Measurements from ENCODE around the gene CCNC.

DNA sequence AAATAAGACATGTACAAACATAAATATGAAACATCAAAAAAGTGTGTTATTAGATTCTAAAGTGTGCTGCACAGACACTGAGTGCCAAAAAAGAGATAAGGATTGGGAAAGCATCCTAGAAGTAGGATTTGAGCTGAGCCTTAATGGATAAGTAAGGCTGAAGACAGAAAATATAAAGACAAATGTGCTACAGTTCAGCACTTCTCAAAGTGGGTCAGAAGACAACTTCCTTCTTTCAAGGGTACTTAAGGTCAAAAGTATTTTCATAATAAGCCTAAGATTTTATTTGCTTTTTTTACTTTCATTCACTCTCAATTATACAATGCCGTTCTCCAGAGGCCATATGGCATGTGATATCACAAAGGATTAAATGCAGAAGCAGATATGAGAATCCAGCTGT lies 70.0 kb downstream of the CCNC start:
- TF ChIP-seq POLR2A (IDR thresholded peaks at IDR 0.05; ENCODE audit: low read depth, low read length), result no peak
- TF ChIP-seq POLR2AphosphoS5 (IDR thresholded peaks at IDR 0.05; ENCODE audit: low read depth, low read length), result no peak
